ENCODE results near the gene NPAS4. TPM values are rescaled to one million over a fixed set of nuclear protein-coding genes. Genes with fewer than 3 reads are reported as not detected.
A peak's percentile ranks its signal among the peaks of the same experiment; 100 is the strongest.

NPAS4 gene
- total RNA-seq, 2 donors from 2014 or later, result not detected

DNA sequence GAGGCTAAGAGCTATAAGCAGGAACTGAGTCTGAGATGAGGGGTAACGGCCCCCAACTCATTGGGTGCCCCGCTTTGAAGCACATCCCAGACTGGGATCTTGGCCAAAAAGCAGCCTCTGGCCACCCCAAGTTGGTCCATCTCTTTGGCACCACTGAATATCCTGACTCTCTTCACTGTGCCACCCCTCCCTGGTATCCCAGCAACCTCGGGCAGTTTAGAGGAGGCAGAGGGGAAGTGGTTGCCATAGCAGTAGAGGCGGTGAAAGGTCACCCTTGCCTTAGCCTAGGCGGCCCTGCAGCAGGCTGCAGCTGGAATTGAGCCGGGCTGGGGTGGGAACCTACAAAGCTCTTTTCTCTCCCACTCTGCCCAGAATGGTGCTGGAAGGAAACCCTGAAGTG lies 46.9 kb downstream of the NPAS4 start:
- no peak for ATAC-seq
- 36 to 46% methylated on average over 6 of the region's 6 CpGs for WGBS, 2 donors
- no peak overlapping the region for H3K27ac ChIP-seq
- no peaks in the 10 kb centered on the region for H3K9me3 ChIP-seq
- no peak overlapping the region for H3K4me3 ChIP-seq
- peaks cover 17% of the 10 kb centered on the region for H3K4me1 ChIP-seq
- intact Hi-C loops (cut with DNase I), result no loop called here
- no peaks in the 10 kb centered on the region for H3K27me3 ChIP-seq
- peak in 3 of 4 donors; percentile 45 to 58 (median 45) for DNase-seq
- peak in 1 of 3 donors; percentile 15 for TF ChIP-seq POLR2A (IDR thresholded peaks at IDR 0.05)
- TF ChIP-seq, protein P1, sequence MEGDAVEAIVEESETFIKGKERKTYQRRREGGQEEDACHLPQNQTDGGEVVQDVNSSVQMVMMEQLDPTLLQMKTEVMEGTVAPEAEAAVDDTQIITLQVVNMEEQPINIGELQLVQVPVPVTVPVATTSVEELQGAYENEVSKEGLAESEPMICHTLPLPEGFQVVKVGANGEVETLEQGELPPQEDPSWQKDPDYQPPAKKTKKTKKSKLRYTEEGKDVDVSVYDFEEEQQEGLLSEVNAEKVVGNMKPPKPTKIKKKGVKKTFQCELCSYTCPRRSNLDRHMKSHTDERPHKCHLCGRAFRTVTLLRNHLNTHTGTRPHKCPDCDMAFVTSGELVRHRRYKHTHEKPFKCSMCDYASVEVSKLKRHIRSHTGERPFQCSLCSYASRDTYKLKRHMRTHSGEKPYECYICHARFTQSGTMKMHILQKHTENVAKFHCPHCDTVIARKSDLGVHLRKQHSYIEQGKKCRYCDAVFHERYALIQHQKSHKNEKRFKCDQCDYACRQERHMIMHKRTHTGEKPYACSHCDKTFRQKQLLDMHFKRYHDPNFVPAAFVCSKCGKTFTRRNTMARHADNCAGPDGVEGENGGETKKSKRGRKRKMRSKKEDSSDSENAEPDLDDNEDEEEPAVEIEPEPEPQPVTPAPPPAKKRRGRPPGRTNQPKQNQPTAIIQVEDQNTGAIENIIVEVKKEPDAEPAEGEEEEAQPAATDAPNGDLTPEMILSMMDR (IDR thresholded peaks at IDR 0.05), result no peak
- H3K36me3 ChIP-seq (replicated peaks in 1 of 2; ENCODE audit: insufficient read depth in 1 of 2, low read depth in 2 of 2), result no peaks in the 10 kb centered on the region

DNA sequence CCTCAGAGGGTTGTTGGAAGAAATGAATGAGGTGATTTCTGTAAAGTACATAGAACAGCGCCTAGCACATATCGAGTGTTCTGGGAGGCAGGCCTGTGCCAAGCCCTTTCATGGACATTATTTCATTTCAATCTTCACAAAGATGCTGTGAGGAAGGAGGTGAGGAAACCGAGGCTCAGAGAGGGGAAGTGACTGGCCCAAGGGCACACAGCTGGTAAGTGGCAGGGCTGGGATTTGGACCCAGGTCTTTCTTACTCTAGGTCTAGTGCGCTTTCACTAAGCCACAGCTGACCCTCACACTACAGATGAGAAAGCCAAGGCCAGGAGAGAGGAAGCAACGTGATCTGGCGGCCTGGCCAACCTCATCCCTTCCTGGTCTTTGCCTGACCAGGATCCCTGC lies 47.9 kb downstream of the NPAS4 start:
- no peak for DNase-seq

DNA sequence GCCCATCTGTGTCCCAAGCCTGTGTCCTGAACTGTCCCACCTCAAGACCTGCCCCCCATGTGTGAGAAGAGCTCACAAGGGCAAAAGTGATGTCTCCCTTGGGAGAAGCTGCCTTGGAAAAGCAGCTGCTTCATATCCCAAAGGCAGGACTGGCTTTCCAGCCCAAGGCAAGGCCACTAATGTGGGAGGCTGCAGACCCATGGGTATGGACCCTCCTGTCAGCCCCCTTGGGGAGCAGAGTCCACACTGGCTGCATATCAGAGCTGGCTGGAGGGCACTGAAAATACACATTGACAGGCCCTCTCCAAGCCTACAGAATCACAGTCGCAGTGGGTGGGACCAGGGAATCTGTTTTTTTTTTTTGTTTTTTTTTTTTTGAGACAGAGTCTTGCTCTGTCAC lies 48.6 kb downstream of the NPAS4 start:
- ATAC-seq, result no peak
- no peak for DNase-seq
- Histone ChIP-seq H3K27me3 (no peaks in the 10 kb centered on the region), H3K9me3 (no peaks in the 10 kb centered on the region), H3K27ac (no peak overlapping the region), H3K4me3 (no peak overlapping the region), H3K4me1 (peaks cover 17% of the 10 kb centered on the region), H3K36me3 (replicated peaks in 1 of 2; ENCODE audit: insufficient read depth in 1 of 2, low read depth in 2 of 2) (no peaks in the 10 kb centered on the region)
- TF ChIP-seq, protein P1 (IDR thresholded peaks at IDR 0.05), result no peak
- TF ChIP-seq POLR2A (IDR thresholded peaks at IDR 0.05), result no peak
- 89 to 100% methylated on average over 1 of the region's 1 CpG for WGBS, 2 donors
- intact Hi-C loops (cut with DNase I), result no loop called here

More for the DNA sequence above, 47.9 kb downstream of the NPAS4 start:
- intact Hi-C loops (cut with DNase I), result no loop called here
- H3K27ac ChIP-seq, result no peak overlapping the region
- TF ChIP-seq, protein P1 (IDR thresholded peaks at IDR 0.05), result no peak
- no peak for TF ChIP-seq POLR2A (IDR thresholded peaks at IDR 0.05)
- H3K27me3 ChIP-seq, result no peaks in the 10 kb centered on the region
- ATAC-seq, result no peak
- no peaks in the 10 kb centered on the region for H3K36me3 ChIP-seq (replicated peaks in 1 of 2; ENCODE audit: insufficient read depth in 1 of 2, low read depth in 2 of 2)
- WGBS, 2 donors, result 81 to 88% methylated on average over 6 of the region's 6 CpGs
- no peaks in the 10 kb centered on the region for H3K9me3 ChIP-seq
- H3K4me3 ChIP-seq, result no peak overlapping the region
- peaks cover 17% of the 10 kb centered on the region for H3K4me1 ChIP-seq

DNA sequence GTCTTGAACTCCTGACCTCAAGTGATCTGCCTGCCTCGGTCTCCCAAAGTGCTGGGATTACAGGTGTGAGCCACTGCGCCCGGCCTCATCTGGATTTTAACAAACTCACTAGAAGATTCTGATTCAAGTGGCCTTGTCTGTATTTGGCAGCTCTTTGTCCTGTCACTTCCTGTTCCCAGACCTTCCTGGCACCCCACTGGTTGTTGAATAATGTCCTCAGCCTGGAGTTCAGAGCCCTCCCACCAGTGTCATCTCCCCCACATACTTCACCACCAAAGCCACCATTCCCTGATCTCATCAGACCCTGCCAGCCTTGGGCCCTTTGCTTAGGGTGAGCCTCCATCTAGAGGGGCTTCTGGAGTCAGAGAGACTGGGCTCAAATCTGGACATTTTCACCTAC lies 49.2 kb downstream of the NPAS4 start:
- Histone ChIP-seq H3K27me3 (no peaks in the 10 kb centered on the region), H3K27ac (no peak overlapping the region), H3K4me3 (no peak overlapping the region), H3K4me1 (peaks cover 17% of the 10 kb centered on the region), H3K36me3 (replicated peaks in 1 of 2; ENCODE audit: insufficient read depth in 1 of 2, low read depth in 2 of 2) (no peaks in the 10 kb centered on the region), H3K9me3 (no peaks in the 10 kb centered on the region)
- intact Hi-C loops (cut with DNase I), result no loop called here
- TF ChIP-seq, protein P1 (IDR thresholded peaks at IDR 0.05), result no peak
- ATAC-seq (no peak), DNase-seq (no peak)
- 85 to 90% methylated on average over 3 of the region's 3 CpGs for WGBS, 2 donors

DNA sequence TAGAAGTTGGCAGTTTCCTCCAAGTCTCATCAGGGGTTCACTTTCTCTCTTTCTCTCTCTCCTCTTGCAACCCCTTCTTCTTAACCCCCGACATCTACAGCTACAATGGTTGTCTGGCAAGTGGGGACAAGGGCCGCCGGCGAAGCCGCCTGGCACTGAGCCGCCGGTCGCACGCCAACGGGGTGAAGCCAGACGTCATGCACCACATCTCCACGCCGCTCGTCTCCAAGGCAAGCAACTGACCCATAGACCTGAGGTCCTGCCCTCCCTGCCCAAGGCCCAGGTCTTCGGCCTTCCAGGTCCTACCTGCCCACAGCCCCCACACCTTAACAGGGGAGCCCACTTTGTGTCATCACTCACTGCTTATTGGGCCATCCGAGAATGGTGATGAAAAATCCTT lies 50.3 kb downstream of the NPAS4 start:
- 92 to 95% methylated on average over 16 of the region's 16 CpGs for WGBS, 2 donors
- intact Hi-C loops (cut with DNase I), result no loop called here
- no peaks in the 10 kb centered on the region for H3K9me3 ChIP-seq
- H3K4me3 ChIP-seq, result no peak overlapping the region
- no peak overlapping the region for H3K27ac ChIP-seq
- H3K27me3 ChIP-seq, result no peaks in the 10 kb centered on the region
- H3K4me1 ChIP-seq, result peaks cover 13% of the 10 kb centered on the region
- TF ChIP-seq POLR2A (IDR thresholded peaks at IDR 0.05), result no peak
- TF ChIP-seq, protein P1 (IDR thresholded peaks at IDR 0.05), result no peak
- DNase-seq (no peak), ATAC-seq (no peak)
- no peaks in the 10 kb centered on the region for H3K36me3 ChIP-seq (replicated peaks in 1 of 2; ENCODE audit: insufficient read depth in 1 of 2, low read depth in 2 of 2)
